GM19395 (cell line): ENCODE results near the gene NAXE.

Source experiments
- ATAC-seq: cut with Tn5 transposase; IDR thresholded peaks from one replicate; pipeline ENCODE4 v1.9.1; 2021; ENCODE audit warnings: mild to moderate bottlenecking, moderate library complexity; ENCODE audit not compliant: unreplicated experiment

Gene NAXE

GRCh38 chr1:156643049-156643777, 51.6 kb downstream of the NAXE start:
- no peak for ATAC-seq

- no peak for ATAC-seq
Observed at GRCh38 chr1:156643778-156644092, 52.2 kb downstream of the NAXE start.
